Right atrium auricular region (tissue), 2 donors: ENCODE measurements around the gene SMG6. TPM values are rescaled to one million over a fixed set of nuclear protein-coding genes. Genes with fewer than 3 reads are reported as not detected.
A peak's percentile ranks its signal among the peaks of the same experiment; 100 is the strongest.

ENCODE experiments used
- DNase-seq: peaks from one replicate; pipeline ENCODE4 v3.0.0-alpha.2; 2019; ENCODE audit warnings: low spot score
- H3K27ac ChIP-seq, 2 donors: fragments of 200-600 bp; sonication (generic); 1 replicate in 1 of 2; 2 replicates in 1 of 2; pipeline ENCODE4 v1.5.1; 2016 to 2019
- H3K27me3 ChIP-seq, 2 donors: fragments of 200-600 bp; sonication (generic); one replicate each; pipeline versions ENCODE4 v1.5.1 to v1.6.0; 2017 to 2019
- H3K36me3 ChIP-seq: fragments of 200-600 bp; sonication (generic); one replicate; pipeline ENCODE4 v1.5.1; 2016
- H3K4me1 ChIP-seq, 2 donors: fragments of 200-600 bp; sonication (generic); one replicate each; pipeline versions ENCODE4 v1.5.1 to v1.6.0; 2017 to 2019
- H3K4me3 ChIP-seq, 2 donors: fragments of 200-600 bp; sonication (generic); 1 replicate in 1 of 2; 2 replicates in 1 of 2; pipeline ENCODE4 v1.5.1; 2017 to 2019; ENCODE audit warnings: mild to moderate bottlenecking in 1 of 2, moderate library complexity in 1 of 2
- H3K9me3 ChIP-seq, 2 donors: fragments of 200-600 bp; sonication (generic); one replicate each; pipeline ENCODE4 v1.5.1; 2019
- total RNA-seq, 2 donors: library from RNA; depleted of rRNA; stranded (reverse); fragments of >200 nt; gene quantifications; one replicate each; pipeline ENCODE4 v1.1.0, GENCODE V29; 2016
- TF ChIP-seq, protein P1 (sequence below), 2 donors: fragments of 200-600 bp; sonication (generic); IDR thresholded peaks; one replicate each; pipeline ENCODE4 v1.5.1; 2019; ENCODE audit warnings: antibody characterized with exemption in 2 of 2

Gene SMG6
- total RNA-seq, 2 donors from 2014 or later: 18.2 to 29.3 TPM

DNA sequence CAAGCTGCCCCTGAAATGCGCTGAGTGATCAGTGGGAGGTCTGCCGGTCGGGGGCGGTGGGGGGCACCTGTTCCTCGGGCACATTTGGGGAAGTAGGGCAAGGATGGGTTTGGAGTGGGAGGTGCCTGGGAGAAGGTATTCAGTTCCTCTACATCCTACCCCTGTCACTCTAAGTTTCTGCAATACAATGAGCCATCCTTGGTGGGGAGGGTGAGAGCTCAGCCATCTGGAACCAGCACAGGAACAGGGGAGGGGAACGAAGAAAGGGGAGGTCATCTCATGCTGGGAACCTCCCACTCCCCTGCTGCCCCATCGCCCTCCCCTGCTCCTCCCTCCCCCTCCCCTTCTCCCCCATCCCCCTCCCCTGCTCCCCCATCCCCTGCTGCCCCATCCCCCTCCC lies 269.4 kb downstream of the SMG6 start:
- H3K4me3 ChIP-seq: no peak overlapping the region
- H3K27ac ChIP-seq: no peak overlapping the region
- H3K27me3 ChIP-seq: no peaks in the 10 kb centered on the region
- peaks cover 37% of the 10 kb centered on the region for H3K36me3 ChIP-seq
- no peak for DNase-seq
- TF ChIP-seq, protein P1, sequence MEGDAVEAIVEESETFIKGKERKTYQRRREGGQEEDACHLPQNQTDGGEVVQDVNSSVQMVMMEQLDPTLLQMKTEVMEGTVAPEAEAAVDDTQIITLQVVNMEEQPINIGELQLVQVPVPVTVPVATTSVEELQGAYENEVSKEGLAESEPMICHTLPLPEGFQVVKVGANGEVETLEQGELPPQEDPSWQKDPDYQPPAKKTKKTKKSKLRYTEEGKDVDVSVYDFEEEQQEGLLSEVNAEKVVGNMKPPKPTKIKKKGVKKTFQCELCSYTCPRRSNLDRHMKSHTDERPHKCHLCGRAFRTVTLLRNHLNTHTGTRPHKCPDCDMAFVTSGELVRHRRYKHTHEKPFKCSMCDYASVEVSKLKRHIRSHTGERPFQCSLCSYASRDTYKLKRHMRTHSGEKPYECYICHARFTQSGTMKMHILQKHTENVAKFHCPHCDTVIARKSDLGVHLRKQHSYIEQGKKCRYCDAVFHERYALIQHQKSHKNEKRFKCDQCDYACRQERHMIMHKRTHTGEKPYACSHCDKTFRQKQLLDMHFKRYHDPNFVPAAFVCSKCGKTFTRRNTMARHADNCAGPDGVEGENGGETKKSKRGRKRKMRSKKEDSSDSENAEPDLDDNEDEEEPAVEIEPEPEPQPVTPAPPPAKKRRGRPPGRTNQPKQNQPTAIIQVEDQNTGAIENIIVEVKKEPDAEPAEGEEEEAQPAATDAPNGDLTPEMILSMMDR (IDR thresholded peaks at IDR 0.05): no peak
- no peaks in the 10 kb centered on the region for H3K9me3 ChIP-seq
- peaks cover 0 to 17% of the 10 kb centered on the region in 2 donors for H3K4me1 ChIP-seq

GRCh38 chr17:2033153-2033552 lies 270.4 kb downstream of the SMG6 start:
- H3K36me3 ChIP-seq: peaks cover 34% of the 10 kb centered on the region
- DNase-seq: no peak
- TF ChIP-seq, protein P1 (IDR thresholded peaks at IDR 0.05): no peak
- H3K4me1 ChIP-seq: peaks cover 0 to 23% of the 10 kb centered on the region in 2 donors
- no peak overlapping the region for H3K27ac ChIP-seq
- no peaks in the 10 kb centered on the region for H3K9me3 ChIP-seq
- no peaks in the 10 kb centered on the region for H3K27me3 ChIP-seq
- H3K4me3 ChIP-seq: no peak overlapping the region

DNA sequence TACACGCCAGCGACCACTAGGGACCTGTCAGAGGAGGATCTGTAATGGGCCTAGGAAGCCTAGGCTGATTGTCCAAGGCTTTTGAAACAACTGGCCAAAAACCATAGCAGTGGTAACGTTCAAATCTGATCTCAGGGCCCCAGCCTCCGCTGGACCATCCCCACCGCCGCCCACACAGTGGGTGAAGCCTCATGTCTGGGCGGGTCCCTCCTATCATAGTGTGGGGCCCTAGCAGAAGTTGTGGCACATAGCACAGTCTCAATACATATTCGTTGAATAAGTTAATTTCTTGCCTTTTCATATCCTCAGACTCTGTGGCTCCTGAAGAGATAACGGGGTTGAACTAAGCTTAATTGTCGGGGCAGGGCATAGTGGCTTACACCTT lies 272.8 kb downstream of the SMG6 start:
- H3K9me3 ChIP-seq: no peaks in the 10 kb centered on the region
- H3K4me1 ChIP-seq: peaks cover 0 to 36% of the 10 kb centered on the region in 2 donors
- H3K36me3 ChIP-seq: peaks cover 10% of the 10 kb centered on the region
- DNase-seq: no peak
- H3K4me3 ChIP-seq: peak overlapping the region; percentile 81 to 97
- TF ChIP-seq, protein P1 (IDR thresholded peaks at IDR 0.05): peak in 1 of 2 donors; percentile 46
- peak overlapping the region in 1 of 2 donors; percentile 81 for H3K27ac ChIP-seq
- H3K27me3 ChIP-seq: no peaks in the 10 kb centered on the region

GRCh38 chr17:2029911-2030778 lies 273.4 kb downstream of the SMG6 start, which contains the start of gene DPH1:
Gene DPH1 (plus strand): TSS chr17:2030153. CDS start chr17:2030170, 17 bp downstream.
- Histone ChIP-seq H3K9me3 (no peaks in the 10 kb centered on the region), H3K4me1 (peaks cover 0 to 40% of the 10 kb centered on the region in 2 donors), H3K27ac (peak within 1 kb of the TSS; percentile 60 to 81), H3K27me3 (no peaks in the 10 kb centered on the region), H3K36me3 (peaks cover 6% of the 10 kb centered on the region), H3K4me3 (peak within 1 kb of the TSS; percentile 81 to 97)
- TF ChIP-seq, protein P1 (IDR thresholded peaks at IDR 0.05): no peak
- peak; percentile 92 for DNase-seq

- Histone ChIP-seq H3K27ac (peak overlapping the region in 1 of 2 donors; percentile 39), H3K36me3 (peaks cover 4% of the 10 kb centered on the region), H3K27me3 (no peaks in the 10 kb centered on the region)
Measured at GRCh38 chr17:2028737-2029136, 274.8 kb downstream of the SMG6 start.

More at GRCh38 chr17:2028737-2029136, 274.8 kb downstream of the SMG6 start:
- Histone ChIP-seq H3K4me3 (no peak overlapping the region), H3K4me1 (peaks cover 0 to 53% of the 10 kb centered on the region in 2 donors), H3K9me3 (no peaks in the 10 kb centered on the region)
- TF ChIP-seq, protein P1 (IDR thresholded peaks at IDR 0.05): no peak
- no peak for DNase-seq
